H9 (cell line): ENCODE results near the gene CEP250. TPM values are rescaled to one million over a fixed set of nuclear protein-coding genes. Genes with fewer than 3 reads are reported as not detected.

Experiments
- DNase-seq: peaks from one replicate; pipeline ENCODE4 v3.0.0-alpha.2; 2017
- H2AFZ ChIP-seq: one replicate; pipeline ENCODE4 v1.6.1; 2013; ENCODE audit warnings: mild to moderate bottlenecking, low read length, control low read depth, moderate library complexity
- H2AK5ac ChIP-seq: 2 replicates; pipeline ENCODE4 v1.6.1; 2013; ENCODE audit warnings: low read length, control low read depth, mixed read lengths; ENCODE audit not compliant: insufficient read length
- H2BK120ac ChIP-seq: one replicate; pipeline ENCODE4 v1.6.1; 2013; ENCODE audit warnings: low read depth, mild to moderate bottlenecking, low read length, control low read depth, inconsistent platforms; ENCODE audit not compliant: poor library complexity, severe bottlenecking
- H2BK12ac ChIP-seq: 2 replicates; pipeline ENCODE4 v1.6.1; 2013; ENCODE audit warnings: low read length, control low read depth, mixed read lengths, low read depth; ENCODE audit not compliant: insufficient read length
- H2BK15ac ChIP-seq: 2 replicates; pipeline ENCODE4 v1.6.1; 2013; ENCODE audit warnings: low read depth, low read length, control low read depth
- H2BK20ac ChIP-seq: one replicate; pipeline ENCODE4 v1.6.1; 2013; ENCODE audit warnings: low read depth, mild to moderate bottlenecking, low read length, control low read depth, inconsistent platforms; ENCODE audit not compliant: poor library complexity, severe bottlenecking
- H2BK5ac ChIP-seq: 2 replicates; pipeline ENCODE4 v1.6.1; 2013; ENCODE audit warnings: low read length, control low read depth, mixed read lengths; ENCODE audit not compliant: insufficient read length
- H3K14ac ChIP-seq: 2 replicates; pipeline ENCODE4 v1.6.1; 2013; ENCODE audit warnings: low read length, control low read depth; ENCODE audit not compliant: insufficient read depth
- H3K18ac ChIP-seq: 2 replicates; pipeline ENCODE4 v1.6.1; 2013; ENCODE audit warnings: low read depth, mild to moderate bottlenecking, mixed read lengths, low read length, control low read depth; ENCODE audit not compliant: insufficient read length
- H3K23ac ChIP-seq: 2 replicates; pipeline ENCODE4 v1.6.1; 2013; ENCODE audit warnings: low read length, control low read depth, mixed read lengths, low read depth; ENCODE audit not compliant: insufficient read length
- H3K23me2 ChIP-seq: 2 replicates; pipeline ENCODE4 v1.6.1; 2013; ENCODE audit warnings: low read depth, mild to moderate bottlenecking, mixed read lengths, low read length, control low read depth; ENCODE audit not compliant: insufficient read length, poor library complexity, severe bottlenecking
- H3K27ac ChIP-seq: 2 replicates; pipeline ENCODE4 v1.5.1; 2013; ENCODE audit warnings: low read length, control low read depth, mixed read lengths, low read depth; ENCODE audit not compliant: insufficient read length
- H3K27me3 ChIP-seq: 2 replicates; pipeline ENCODE4 v1.6.1; 2013; ENCODE audit warnings: low read length, control low read depth, inconsistent platforms; ENCODE audit not compliant: insufficient read depth
- H3K4ac ChIP-seq: 2 replicates; pipeline ENCODE4 v1.6.1; 2013; ENCODE audit warnings: low read depth, mild to moderate bottlenecking, control low read depth, inconsistent platforms, low read length, moderate library complexity
- H3K4me1 ChIP-seq: 2 replicates; pipeline ENCODE4 v1.6.1; 2013; ENCODE audit warnings: low read length, control low read depth, inconsistent platforms; ENCODE audit not compliant: insufficient read depth
- H3K4me2 ChIP-seq: 2 replicates; pipeline ENCODE4 v1.6.1; 2013; ENCODE audit warnings: low read length, control low read depth, mixed read lengths; ENCODE audit not compliant: insufficient read length, insufficient read depth
- H3K56ac ChIP-seq: 2 replicates; pipeline ENCODE4 v1.6.1; 2013; ENCODE audit warnings: low read depth, mild to moderate bottlenecking, mixed read lengths, low read length, control low read depth; ENCODE audit not compliant: insufficient read length
- H3K79me1 ChIP-seq: 2 replicates; pipeline ENCODE4 v1.6.1; 2013; ENCODE audit warnings: low read depth, mild to moderate bottlenecking, moderate library complexity, low read length, control low read depth, inconsistent platforms; ENCODE audit not compliant: insufficient read depth, poor library complexity, severe bottlenecking
- H3K79me2 ChIP-seq: 2 replicates; pipeline ENCODE4 v1.6.1; 2013; ENCODE audit warnings: low read length, control low read depth, inconsistent platforms; ENCODE audit not compliant: insufficient read depth
- H3K9ac ChIP-seq: 2 replicates; pipeline ENCODE4 v1.6.1; 2013; ENCODE audit warnings: low read length, control low read depth, mixed read lengths; ENCODE audit not compliant: insufficient read length; ENCODE audit errors: extremely low read depth
- H3K9me3 ChIP-seq: one replicate; pipeline ENCODE4 v1.6.1; 2013; ENCODE audit warnings: low read depth, low read length, inconsistent platforms; ENCODE audit not compliant: control insufficient read depth
- H3T11ph ChIP-seq: one replicate; pipeline ENCODE4 v1.6.1; 2013; ENCODE audit warnings: mild to moderate bottlenecking, low read length, control low read depth, inconsistent platforms
- H4K20me1 ChIP-seq: one replicate; pipeline ENCODE4 v1.6.1; 2013; ENCODE audit not compliant: control insufficient read depth, insufficient read length, insufficient read depth
- H4K5ac ChIP-seq: 2 replicates; pipeline ENCODE4 v1.6.1; 2013; ENCODE audit warnings: low read depth, mild to moderate bottlenecking, mixed read lengths, low read length, control low read depth; ENCODE audit not compliant: insufficient read length
- H4K8ac ChIP-seq: replicated peaks from 2 replicates; pipeline ENCODE4 v1.6.1; 2013; ENCODE audit warnings: low read length, control low read depth, mixed read lengths, low read depth; ENCODE audit not compliant: insufficient read length
- H4K91ac ChIP-seq: 2 replicates; pipeline ENCODE4 v1.6.1; 2013; ENCODE audit warnings: low read depth, mild to moderate bottlenecking, moderate library complexity, mixed read lengths, low read length, control low read depth; ENCODE audit not compliant: insufficient read length
- H3K27ac Mint-ChIP-seq, 3 experiments: 2 replicates in 2 of 3; 3 replicates in 1 of 3; pipeline ENCODE4 v1.8.0; 2020 to 2021; ENCODE audit warnings: mixed read lengths in 3 of 3, mild to moderate bottlenecking in 1 of 3, moderate library complexity in 1 of 3
- H3K27me3 Mint-ChIP-seq: 2 replicates; pipeline ENCODE4 v1.8.0; 2021; ENCODE audit warnings: low read depth, mild to moderate bottlenecking, moderate library complexity, mixed read lengths
- H3K36me3 Mint-ChIP-seq, 3 experiments: 2 replicates in 2 of 3; 3 replicates in 1 of 3; pipeline ENCODE4 v1.8.0; 2020 to 2021; ENCODE audit warnings: low read depth in 3 of 3, mixed read lengths in 3 of 3; ENCODE audit not compliant: insufficient read depth in 1 of 3
- H3K4me1 Mint-ChIP-seq, 2 experiments: 2 replicates each; pipeline ENCODE4 v1.8.0; 2020; ENCODE audit warnings: mixed read lengths in 2 of 2
- H3K4me3 Mint-ChIP-seq, 2 experiments: 2 replicates in 1 of 2; 3 replicates in 1 of 2; pipeline ENCODE4 v1.8.0; 2020 to 2021; ENCODE audit warnings: mild to moderate bottlenecking in 2 of 2, mixed read lengths in 2 of 2, moderate library complexity in 1 of 2
- H3K9me3 Mint-ChIP-seq, 2 experiments: 2 replicates in 1 of 2; 3 replicates in 1 of 2; pipeline ENCODE4 v1.8.0; 2020; ENCODE audit warnings: mild to moderate bottlenecking in 2 of 2, mixed read lengths in 2 of 2, moderate library complexity in 1 of 2
- CTCF ChIP-seq: fragments of 200-600 bp; sonication (generic); conservative IDR thresholded peaks from 3 replicates; pipeline ENCODE4 v1.8.0; 2021; ENCODE audit warnings: antibody characterized with exemption, mild to moderate bottlenecking
- WGBS: extraction: QIAGEN DNeasy Blood & Tissue Kit; methylation state at CpG from one replicate; pipeline ENCODE4 v1.1.7; 2013; ENCODE audit warnings: missing lambda C conversion rate, low lambda C conversion rate, mixed read lengths; ENCODE audit not compliant: insufficient read length; ENCODE audit errors: extremely low coverage; 5-methylcytosine and 5-hydroxymethylcytosine counted together
- total RNA-seq: library from RNA; stranded (reverse); gene quantifications from 2 replicates; pipeline ENCODE4 v1.2.1, GENCODE V29; 2021

The CEP250 gene
- total RNA-seq, 1 experiment from 2014 or later: 29.8 TPM

DNA sequence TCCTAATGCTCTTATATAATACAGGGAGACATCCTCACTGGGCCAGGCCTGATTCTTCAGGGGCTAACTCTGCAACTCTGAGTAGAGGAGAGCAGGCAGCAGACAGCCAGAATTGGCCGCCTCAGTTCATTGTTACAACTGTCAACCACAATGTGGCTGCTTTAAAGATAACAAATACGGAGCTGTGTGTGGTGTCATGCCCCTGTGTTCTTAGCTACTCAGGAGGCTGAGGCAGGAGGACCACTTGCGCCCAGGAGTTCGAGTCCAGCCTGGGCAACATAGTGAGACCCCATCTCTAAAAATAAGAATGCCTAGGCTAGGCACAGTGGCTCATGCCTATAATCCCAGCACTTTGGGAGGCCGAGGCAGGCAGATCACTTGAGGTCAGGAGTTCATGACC, 34.3 kb downstream of the CEP250 start:
- no peak for DNase-seq
- Mint-ChIP-seq H3K27ac (no peak overlapping the region), H3K9me3 (no peaks in the 10 kb centered on the region), H3K4me1 (no peaks in the 10 kb centered on the region), H3K4me3 (no peak overlapping the region), H3K36me3 (peaks cover 26 to 72% (median 64%) of the 10 kb centered on the region in 3 experiments; a peak in 6 of 7 replicates), H3K27me3 (no peaks in the 10 kb centered on the region)
- Histone ChIP-seq H3K27ac (no peak overlapping the region), H3K4me1 (no peaks in the 10 kb centered on the region), H3K23me2 (no peaks in the 10 kb centered on the region), H3K9me3 (no peaks in the 10 kb centered on the region), H3K14ac (no peak overlapping the region), H3K4ac (no peak overlapping the region), H2BK120ac (no peak overlapping the region), H2BK20ac (no peak overlapping the region), H2AK5ac (no peak overlapping the region), H3K56ac (no peak overlapping the region), H2BK5ac (no peak overlapping the region), H4K91ac (no peak overlapping the region), H3K18ac (no peak overlapping the region), H3K27me3 (no peaks in the 10 kb centered on the region), H3K23ac (no peak overlapping the region), H4K5ac (no peak overlapping the region), H4K8ac (no peak overlapping the region), H3T11ph (no peak overlapping the region), H2BK15ac (no peak overlapping the region), H4K20me1 (no peaks in the 10 kb centered on the region), H3K4me2 (no peak overlapping the region), H3K79me1 (no peaks in the 10 kb centered on the region), H2AFZ (no peak overlapping the region), H3K9ac (no peak overlapping the region), H2BK12ac (no peak overlapping the region), H3K79me2 (no peaks in the 10 kb centered on the region)
- no CpG with 5 or more reads among the region's 5 CpGs for WGBS
- TF ChIP-seq CTCF: no peak
